Stimulated activated CD8-positive, alpha-beta memory T cell treated with anti-CD3 and anti-CD28 coated beads, Interleukin-4, amount 100 ng/mL, for 1 hour (primary cell): ENCODE results near the gene OR4E2.
"Not testable (repeated sequence)": the region's sequence is repeated elsewhere in the genome, so short reads cannot be mapped to it uniquely, and the experiment has no call there.

Experiments used
- DNase-seq, 2 donors: peaks; one replicate each; pipeline ENCODE4 v3.0.0-alpha.2; 2020; ENCODE audit warnings: low read depth in 2 of 2, low spot score in 1 of 2

The OR4E2 gene, protein sequence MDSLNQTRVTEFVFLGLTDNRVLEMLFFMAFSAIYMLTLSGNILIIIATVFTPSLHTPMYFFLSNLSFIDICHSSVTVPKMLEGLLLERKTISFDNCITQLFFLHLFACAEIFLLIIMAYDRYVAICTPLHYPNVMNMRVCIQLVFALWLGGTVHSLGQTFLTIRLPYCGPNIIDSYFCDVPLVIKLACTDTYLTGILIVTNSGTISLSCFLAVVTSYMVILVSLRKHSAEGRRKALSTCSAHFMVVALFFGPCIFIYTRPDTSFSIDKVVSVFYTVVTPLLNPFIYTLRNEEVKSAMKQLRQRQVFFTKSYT

GRCh38 chr14:21653331-21653885 lies at the start of gene OR4E2:
Gene OR4E2 (plus strand): TSS chr14:21653835. CDS start chr14:21665083, 11,248 bp downstream.
- DNase-seq = no peak

- DNase-seq = no peak
Observed at GRCh38 chr14:21612324-21612723, 41.3 kb upstream of the OR4E2 start.

DNA sequence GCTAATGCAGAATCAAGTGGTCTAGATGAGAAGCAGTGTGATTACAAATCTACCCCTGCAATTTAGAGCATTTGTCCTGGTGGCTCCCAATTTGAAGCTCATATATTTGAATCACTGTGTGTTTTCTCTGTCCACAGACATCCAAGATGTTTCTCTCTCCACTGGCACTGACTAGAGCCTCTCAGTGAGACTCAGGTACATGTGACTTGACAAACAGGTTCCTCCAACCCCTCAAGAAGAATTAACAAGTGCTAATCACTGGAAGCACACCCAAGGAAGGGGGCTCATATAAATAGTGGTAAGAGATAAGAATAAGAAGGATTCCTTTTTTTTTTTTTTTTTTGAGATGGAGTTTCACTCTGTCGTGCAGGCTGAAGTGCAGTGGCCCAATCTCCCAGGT lies 39.4 kb upstream of the OR4E2 start:
- DNase-seq = no peak

DNA sequence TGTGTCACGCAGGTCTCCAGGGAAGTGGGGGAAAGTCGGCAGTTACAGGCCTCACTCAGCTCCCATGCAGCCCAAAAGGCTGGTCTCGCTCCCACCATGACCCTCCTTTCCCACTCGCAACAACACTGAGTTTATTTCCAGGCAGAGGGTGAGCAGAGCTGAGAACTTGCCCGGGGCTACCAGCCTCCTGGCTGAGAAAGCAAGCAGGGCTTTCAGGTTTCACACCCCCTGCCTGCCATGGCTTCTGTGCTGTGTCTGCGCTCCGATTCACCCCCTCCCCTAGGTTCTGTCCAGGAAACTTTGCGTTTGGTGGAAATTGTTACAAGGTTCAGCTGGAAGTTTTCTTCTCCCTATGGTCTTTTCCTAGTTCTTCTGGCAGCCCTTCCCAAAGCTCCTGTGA lies 36.0 kb upstream of the OR4E2 start:
- no peak for DNase-seq

GRCh38 chr14:21626491-21627230 lies 27.0 kb upstream of the OR4E2 start:
- DNase-seq = no peak

DNA sequence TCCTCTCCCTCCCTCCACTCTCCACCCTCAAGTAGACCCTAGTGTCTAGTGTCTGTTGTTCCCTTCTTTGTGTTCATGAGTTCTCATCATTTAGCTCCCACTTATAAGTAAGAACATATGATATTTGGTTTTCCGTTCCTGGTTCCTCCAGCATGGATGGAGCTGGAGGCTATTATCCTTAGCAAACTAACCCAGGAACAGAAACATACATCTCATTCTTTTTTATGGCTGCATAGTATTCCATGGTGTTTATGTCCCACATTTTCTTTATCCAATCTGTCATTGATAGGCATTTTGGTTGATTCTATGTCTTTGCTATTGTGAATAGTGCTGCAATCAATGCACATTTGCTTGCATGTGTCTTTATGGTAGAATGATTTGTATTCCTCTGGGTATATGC lies 23.1 kb upstream of the OR4E2 start:
- DNase-seq = not testable (repeated sequence)

- DNase-seq = no peak
Observed at GRCh38 chr14:21631084-21631483, 22.6 kb upstream of the OR4E2 start.

GRCh38 chr14:21634840-21635239 lies 18.8 kb upstream of the OR4E2 start, which contains the start of gene OR10G2:
Gene OR10G2 (minus strand): TSS chr14:21634940. CDS start chr14:21634842, 98 bp downstream.
- no peak for DNase-seq

GRCh38 chr14:21642683-21643082 lies 11.0 kb upstream of the OR4E2 start:
- no peak for DNase-seq

DNA sequence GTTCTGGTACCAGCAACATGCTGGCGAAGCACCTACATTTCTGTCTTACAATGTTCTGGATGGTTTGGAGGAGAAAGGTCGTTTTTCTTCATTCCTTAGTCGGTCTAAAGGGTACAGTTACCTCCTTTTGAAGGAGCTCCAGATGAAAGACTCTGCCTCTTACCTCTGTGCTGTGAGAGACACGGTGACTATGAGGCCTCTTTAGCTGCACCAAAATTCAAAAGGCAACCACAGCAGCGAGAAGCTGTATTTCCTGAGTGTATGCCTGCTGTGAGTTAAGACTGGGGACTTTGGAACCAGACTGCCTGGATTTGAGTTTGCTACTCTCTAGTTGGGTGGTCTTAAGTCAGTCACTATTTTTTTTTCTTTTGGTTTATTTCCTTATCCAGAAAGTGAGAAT lies 10.2 kb upstream of the OR4E2 start:
- no peak for DNase-seq

- no peak for DNase-seq
Observed at GRCh38 chr14:21647380-21647779, 6.3 kb upstream of the OR4E2 start.

DNA sequence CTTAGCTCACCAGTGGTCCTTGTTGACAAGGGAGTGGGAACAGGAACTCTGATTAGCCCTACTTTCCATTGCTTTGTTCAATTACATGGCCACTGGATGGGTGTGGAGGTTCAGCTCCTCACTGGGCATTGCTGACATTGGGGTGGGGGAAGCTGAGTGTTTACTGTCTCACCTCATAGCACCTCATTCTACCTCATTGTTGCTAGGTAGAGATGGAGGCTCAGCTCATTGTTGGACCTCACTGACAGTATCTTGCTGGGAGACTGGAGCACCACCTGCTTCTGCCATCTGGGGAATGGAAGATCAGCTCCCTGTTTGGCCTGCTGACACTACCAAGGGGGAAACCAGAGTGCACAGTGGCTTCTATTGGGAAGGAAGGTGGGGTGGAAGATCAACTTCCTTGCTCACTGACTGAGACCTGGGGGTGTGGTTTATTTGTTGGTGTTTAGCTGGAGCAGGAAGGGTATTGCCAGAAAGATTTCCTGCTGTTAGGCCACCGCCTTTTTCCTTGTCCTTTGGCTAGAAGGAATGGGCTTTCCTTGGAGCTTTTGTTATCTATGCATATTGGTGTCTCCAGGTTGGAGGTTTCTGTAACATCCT lies 1.3 kb upstream of the OR4E2 start:
- no peak for DNase-seq

GRCh38 chr14:21654215-21654614 lies 580 bp downstream of the OR4E2 start:
- no peak for DNase-seq

DNA sequence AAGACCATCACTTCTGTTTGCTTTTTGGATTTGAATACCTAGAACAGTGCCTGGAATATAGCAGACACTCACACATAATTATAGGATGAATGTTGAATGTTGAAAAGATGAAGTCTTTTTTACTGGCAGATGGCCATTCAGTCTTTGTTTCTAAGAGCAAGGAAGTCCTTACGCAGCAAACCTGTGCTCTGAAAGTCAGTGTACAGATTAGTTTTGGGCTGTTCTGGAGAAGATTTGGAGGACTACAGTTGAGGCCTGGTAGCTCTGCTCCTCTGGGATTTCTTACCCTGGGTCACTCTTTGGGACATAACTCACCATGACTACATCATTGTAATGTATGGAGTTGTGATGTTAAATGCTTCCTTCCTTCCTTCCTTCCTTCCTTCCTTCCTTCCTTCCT lies 3.3 kb downstream of the OR4E2 start:
- no peak for DNase-seq

DNA sequence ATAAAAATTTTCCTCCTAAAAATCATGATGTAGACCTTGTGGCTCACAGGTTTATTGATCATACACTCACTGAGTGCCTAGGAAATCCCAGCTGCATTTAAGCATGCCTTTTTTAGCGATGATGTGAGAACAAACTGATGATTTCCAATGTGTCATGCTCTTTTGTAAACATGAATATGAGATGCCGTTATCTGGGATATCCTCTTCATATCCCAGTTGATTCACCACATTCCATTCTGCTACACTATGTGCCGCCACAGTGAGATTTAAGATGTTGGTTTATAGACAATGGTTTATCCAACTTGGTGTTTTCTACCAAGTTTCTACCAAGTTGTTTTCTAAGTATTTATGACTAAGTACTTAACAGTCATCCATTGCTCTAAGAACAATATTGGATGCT lies 14.7 kb downstream of the OR4E2 start:
- DNase-seq = no peak

DNA sequence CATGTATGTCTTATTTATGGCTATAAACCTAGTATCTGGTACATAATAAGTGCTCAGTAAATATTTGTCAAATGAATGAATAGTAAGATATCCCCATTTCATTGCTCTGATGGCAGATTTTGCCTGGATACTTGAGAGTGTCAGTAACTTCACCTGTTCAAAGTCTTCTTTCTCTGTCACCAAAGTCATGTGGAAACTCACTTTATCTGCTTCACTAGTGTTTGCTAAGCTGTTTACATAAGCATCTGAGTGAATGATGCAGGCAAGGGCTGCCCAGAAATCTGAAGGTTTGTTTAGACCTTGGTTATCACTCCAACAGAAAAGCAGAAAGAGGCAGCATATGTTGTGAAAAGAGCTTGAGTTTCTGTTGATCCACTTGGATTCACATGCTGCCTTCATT lies 15.6 kb downstream of the OR4E2 start:
- DNase-seq = no peak

- DNase-seq = no peak
Observed at GRCh38 chr14:21671371-21671770, 17.7 kb downstream of the OR4E2 start.

DNA sequence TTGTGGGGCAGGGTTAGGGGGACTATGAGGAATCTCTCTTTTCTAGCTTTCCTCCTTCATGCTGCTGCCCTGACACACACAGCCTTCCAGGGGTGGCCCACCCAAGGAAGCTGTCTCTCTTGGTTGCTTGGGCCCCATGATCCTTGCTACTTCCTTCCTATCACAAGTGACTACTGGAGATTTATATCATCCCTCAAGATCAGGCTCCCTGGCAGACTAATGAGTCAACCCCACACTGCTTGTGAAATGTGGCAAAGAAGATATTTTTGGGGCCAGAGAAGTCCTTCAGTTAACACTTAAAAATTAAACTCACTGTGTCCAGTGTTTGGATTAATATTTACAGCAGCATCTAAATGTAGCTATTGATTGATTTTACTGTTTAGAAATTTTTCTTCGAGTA lies 18.5 kb downstream of the OR4E2 start:
- no peak for DNase-seq

DNA sequence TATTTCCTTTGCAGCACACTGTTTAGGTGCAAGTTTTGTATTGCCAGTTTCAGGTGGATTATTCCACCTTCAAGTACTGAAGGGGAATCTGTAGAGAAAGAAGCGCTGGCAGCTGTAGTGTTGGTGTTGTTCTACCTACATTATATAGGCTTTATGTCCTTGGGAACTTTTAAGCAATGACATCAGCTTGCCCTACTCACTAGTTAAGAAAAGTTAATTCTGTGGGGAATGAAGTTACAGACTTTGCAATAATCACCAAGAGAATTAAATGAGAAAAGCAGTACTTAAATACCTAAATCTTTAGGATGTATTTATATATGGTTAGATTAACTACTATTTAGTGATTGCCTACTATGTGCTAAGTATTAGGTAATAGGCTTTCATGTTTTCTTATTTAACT lies 20.1 kb downstream of the OR4E2 start, which contains the start of gene OR4E1:
TSS of gene OR4E1 (minus strand) at position 101 of the 400 bp plus-strand sequence. CDS start 2,883 bp downstream, outside the sequence.
- no peak for DNase-seq

- no peak for DNase-seq
Observed at GRCh38 chr14:21675566-21675965, 21.9 kb downstream of the OR4E2 start.

DNA sequence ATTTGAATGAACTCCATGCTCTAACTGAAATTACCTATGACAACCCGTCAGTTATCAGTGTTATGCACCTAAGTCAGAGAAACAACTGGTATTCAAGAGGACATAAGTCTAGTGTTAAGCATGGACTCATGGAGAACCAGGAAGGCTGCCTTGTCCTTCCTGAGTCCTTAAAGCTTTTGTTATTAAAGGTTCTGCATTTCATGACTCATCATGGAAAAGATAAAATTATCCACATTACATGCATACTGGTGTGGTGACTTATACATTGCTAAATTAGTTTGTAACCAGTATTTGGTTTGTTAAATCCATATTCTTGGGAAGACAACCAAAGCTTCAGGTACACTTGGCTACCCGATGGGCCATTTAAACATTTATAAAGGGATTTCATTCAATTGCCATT lies 26.4 kb downstream of the OR4E2 start:
- no peak for DNase-seq

GRCh38 chr14:21686468-21686867 lies 32.8 kb downstream of the OR4E2 start:
- no peak for DNase-seq
